HG02852 (cell line): ENCODE results near the gene HOOK2.
A peak's percentile ranks its signal among the peaks of the same experiment; 100 is the strongest.
"Not testable (repeated sequence)": the region's sequence is repeated elsewhere in the genome, so short reads cannot be mapped to it uniquely, and the experiment has no call there.

ENCODE experiments used
- ATAC-seq: cut with Tn5 transposase; IDR thresholded peaks from one replicate; pipeline ENCODE4 v1.9.1; 2021; ENCODE audit warnings: mild to moderate bottlenecking, moderate library complexity; ENCODE audit not compliant: unreplicated experiment

The HOOK2 gene, protein sequence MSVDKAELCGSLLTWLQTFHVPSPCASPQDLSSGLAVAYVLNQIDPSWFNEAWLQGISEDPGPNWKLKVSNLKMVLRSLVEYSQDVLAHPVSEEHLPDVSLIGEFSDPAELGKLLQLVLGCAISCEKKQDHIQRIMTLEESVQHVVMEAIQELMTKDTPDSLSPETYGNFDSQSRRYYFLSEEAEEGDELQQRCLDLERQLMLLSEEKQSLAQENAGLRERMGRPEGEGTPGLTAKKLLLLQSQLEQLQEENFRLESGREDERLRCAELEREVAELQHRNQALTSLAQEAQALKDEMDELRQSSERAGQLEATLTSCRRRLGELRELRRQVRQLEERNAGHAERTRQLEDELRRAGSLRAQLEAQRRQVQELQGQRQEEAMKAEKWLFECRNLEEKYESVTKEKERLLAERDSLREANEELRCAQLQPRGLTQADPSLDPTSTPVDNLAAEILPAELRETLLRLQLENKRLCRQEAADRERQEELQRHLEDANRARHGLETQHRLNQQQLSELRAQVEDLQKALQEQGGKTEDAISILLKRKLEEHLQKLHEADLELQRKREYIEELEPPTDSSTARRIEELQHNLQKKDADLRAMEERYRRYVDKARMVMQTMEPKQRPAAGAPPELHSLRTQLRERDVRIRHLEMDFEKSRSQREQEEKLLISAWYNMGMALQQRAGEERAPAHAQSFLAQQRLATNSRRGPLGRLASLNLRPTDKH

DNA sequence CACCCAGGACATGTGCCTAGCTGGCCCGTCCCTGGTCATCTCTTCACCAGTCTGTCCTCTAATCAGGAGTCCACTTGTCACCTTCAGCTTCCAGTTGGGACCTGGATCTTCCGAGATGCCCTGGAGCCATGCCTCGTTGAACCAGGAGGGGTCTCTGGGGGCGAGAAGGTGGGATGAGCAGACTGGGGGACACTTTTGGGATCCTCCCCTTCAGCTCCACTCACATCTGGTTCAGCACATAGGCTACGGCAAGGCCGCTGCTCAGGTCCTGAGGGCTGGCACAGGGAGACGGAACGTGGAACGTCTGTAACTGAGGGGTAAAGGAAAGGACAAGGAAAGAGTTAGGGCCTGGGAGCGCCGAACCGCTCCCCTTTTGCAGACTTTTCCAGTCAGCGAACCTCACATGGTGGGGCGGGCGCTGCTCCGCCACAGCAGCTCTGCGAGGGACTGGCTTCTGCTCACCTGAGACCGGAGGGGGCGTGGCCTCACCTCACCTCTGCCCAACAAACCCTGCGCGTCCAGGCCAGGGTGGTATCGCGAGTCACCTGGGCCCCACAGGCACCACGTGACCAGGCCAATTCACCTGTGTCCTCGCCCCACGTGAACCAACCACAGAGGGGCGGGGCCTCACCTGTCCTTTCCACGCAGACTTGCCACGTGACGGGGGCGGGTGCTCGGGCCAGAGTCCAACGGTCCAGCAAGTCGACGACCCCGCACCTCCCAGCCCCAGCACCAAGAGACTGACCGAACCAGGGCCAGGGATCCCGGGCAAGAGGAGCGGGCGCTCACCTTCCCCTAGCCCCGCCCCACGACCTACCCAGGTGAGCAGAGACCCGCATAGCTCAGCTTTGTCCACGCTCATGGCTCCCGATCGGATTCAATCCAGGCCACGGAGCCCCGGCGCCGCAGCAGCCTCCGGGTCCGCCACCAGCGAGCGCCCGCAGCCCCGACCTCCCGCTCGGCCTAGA, at the start of gene HOOK2:
Gene HOOK2 (minus strand): TSS at position 965 of the 968 bp plus-strand sequence. CDS start 103 bp downstream, at position 862.
- ATAC-seq, result peak; percentile 4

DNA sequence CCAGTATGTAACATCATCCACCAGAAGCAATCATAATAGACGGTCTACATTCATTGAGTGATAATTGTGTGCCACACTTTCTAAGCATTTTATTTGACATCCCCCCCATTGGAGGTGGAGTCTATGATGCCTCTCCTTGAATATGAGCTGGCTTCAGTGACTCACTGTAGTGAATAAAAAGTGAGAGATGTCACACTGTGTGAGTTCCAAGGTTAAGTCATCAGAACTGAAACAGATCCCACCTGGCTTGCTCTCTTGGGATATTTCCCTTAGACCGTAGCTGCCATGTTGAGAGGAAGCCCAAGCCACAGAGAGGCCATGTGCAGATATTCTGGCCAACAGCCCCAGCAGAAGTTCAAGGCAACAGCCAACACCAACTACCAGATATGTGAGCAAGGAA, 46.4 kb upstream of the HOOK2 start:
- no peak for ATAC-seq

DNA sequence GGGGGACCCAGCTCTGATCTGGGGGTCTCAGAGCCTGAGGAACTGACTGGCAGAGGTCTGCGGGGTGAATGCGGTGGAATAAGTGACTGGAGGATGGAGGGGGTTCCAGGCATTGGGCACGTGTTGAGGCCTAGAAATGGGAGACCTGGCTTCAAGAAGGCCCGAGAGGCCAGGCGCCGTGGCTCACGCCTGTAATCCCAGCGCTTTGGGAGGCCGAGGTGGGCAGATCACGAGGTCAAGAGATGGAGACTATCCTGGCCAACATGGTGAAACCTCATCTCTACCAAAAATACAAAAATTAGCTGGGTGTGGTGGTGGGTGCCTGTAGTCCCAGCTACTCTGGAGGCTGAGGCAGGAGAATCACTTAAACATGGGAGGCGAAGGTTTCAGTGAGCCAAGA, 42.5 kb upstream of the HOOK2 start:
- not testable (repeated sequence) for ATAC-seq

DNA sequence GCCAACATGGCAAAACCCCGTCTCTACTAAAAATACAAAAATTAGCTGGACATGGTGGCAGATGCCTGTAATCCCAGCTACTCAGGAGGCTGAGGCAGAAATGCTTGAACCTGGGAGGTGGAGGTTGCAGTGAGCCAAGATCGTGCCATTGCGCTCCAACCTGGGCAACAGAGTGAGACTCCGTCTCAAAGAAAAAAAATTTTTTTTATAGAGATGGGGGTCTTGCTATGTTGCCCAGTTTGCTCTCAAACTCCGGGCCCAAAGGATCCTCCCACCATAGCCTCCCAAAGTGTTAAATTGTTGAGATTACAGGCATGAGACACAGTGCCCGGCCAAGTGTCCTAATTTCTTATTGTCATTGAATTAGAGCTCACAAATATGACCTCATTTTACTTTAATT, 41.8 kb upstream of the HOOK2 start:
- not testable (repeated sequence) for ATAC-seq

DNA sequence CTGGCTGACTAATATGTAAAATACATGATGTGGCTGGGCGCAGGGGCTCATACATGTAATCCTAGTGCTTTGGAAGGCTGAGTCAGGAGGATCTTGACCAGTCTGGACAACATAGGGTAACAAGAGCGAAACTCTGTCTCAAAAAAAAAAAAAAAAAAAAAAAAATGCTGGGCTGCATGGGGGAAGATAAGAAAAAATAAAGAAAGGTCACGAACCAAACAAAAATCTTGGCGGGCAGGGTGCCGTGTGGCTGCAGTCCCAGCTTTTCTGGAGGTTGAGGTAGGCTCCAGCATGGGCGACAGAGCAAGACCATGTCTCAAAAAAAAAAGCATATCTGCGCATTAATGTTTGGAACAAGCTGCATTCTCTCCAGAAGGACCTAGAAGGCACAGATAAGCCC, 39.7 kb upstream of the HOOK2 start:
- ATAC-seq, result no peak

DNA sequence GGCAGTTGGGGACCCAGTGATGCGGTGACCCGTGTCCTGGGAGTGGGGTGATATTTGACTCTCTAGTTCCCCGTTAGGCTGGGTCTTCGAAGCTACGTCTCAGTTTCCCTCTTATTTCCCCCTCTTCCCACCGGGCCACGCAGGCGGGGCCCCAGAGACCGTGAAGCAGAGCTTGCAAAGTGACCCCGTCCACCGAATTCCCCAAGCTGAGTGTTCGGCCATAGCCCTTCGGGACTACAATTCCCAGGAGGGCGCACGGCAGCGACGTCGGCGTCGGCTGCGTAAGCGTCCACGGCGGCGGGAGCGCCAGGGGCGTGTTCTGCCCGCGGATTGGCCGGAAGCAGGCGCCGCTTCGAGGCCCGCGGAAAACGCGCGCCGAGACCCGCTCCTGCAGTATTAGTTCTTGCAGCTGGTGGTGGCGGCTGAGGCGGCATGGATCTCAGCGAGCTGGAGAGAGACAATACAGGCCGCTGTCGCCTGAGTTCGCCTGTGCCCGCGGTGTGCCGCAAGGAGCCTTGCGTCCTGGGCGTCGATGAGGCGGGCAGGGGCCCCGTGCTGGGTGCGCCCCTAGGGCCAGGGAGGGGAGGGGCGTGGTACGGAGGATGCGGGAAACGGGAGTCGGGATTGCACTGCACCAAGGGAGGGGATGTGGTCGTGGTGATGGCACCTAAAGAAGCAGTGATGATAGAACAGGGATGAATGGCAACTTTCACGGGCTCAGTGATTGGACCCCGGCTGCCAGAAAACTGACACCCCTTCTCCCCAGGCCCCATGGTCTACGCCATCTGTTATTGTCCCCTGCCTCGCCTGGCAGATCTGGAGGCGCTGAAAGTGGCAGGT, 31.1 kb upstream of the HOOK2 start, which contains the start of gene RNASEH2A:
Gene RNASEH2A (plus strand): TSS at position 343 of the 840 bp plus-strand sequence. CDS start 90 bp downstream, at position 433.
- peak; percentile 80 for ATAC-seq

DNA sequence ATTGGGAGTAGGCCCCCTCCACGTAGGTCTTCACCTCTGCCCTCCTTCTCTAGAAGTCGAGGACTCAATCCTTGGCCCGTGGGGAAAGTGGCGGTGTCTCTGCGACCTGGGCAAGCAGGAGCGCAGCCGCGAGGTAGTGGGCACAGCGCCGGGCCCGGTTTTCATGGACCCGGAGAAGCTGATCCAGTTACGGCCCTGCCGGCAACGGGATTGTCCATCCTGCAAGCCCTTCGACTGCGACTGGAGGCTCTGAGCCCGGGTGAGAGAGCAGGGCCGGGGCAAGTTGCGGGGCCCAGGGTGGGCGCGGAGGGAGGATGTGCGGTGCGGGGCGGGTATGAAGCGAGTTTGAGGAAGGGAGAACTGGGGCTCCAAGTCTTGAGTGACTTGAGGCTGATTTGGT, 28.7 kb upstream of the HOOK2 start:
- ATAC-seq, result no peak

DNA sequence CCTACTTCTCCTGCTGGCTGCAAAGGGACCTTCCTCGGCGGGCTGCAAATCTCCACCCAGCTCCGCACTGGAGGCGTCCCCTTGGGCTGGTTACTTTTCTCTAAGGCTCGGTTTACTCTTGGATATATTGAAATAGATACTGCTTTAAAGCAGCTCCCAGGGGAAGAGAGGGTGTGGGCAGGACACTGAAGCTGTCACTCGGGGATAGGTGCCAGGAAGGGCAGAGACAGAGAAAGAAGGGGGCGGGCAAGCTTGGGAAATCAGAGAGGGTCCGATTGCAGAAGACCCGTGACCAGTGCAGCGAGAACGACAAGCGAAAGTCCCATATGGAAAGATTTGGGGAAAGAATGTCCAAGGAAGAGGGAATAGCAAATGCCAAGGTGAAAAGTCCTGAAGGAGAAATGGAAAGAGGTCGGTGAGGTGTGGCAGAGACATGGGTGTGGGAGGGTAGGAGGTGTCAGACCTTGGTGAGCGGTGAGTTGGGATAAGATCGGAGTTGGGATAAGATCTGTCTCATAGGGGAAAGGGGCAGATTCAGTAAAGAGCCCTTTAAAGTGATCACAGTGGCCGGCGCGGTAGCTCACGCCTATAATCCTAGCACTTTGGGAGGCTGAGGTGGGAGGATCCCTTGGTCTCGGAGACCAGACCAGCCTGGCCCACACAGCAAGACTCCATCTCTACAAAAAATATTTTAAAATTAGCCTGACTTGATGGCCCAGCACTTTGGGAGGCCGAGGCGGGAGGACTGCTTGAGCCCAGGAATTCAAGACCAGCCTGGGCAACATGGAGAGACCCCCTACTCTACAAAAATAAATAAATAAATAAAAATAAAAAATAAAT, 27.1 kb upstream of the HOOK2 start:
- ATAC-seq, result no peak

DNA sequence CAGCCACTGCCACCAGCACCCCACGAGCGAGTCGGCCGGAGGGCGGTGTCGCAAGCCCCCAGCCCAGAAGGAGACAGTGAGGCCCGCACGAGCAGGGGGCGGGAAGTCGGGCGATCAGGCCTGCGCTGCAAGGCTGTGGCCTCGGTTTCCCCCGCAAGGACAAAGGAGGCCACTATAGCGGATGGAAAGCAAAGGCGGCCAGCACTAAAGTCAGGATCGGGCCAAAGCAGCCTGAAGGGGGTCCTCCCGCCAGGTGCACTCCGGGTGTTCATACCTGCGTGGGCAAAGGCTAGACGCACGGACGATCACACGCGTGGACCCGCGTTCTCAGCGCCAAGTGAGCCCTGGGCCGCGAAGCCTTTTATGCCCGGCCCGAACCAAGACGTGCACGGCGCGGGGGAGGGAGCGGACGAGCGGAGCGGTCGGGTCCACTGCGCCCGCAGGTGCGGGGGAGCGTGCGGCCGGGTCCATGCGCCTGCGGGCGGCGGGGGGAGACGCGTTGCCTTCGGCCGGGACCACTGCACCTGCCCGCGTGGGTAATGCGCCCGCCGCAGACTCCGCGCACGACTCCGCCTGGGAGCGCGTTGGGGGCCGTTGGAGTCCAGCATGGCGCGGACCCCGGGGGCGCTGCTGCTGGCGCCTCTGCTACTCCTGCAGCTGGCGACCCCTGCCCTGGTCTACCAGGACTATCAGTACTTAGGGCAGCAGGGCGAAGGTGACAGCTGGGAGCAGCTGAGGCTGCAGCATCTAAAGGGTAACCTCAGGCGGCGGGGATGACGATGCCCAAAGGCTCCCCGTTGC, 26.3 kb upstream of the HOOK2 start, which contains the start of the genes PRDX2 and THSD8:
Gene PRDX2 (minus strand): TSS at position 335 of the 801 bp plus-strand sequence. CDS start 539 bp downstream, outside the sequence.
Gene THSD8 (plus strand): TSS at position 604 of the 801 bp plus-strand sequence. CDS start 3 bp downstream, at position 607.
- no peak for ATAC-seq

DNA sequence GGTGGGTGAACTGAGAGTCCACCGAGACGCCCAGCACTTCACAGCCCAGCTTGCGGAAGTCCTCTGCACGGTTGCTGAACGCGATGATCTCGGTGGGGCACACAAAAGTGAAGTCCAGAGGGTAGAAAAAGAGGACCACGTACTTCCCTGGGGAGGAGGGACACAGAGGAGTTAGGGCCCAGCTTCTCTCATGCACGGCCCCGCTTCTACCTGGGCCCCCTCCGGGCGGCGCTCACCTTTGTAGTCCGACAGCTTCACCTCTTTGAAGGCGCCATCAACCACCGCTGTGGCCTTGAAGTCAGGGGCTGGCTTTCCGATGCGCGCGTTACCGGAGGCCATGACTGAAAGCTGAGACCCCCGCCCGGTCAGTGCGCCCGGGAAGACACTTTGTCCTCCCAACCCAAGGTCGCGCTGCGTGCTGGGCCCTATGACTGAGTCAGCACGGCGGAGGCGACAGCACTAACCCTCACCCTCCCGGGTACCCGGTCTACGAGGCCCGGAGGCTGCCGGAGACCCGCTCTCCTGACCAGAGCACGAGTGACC, 25.6 kb upstream of the HOOK2 start:
- no peak for ATAC-seq

DNA sequence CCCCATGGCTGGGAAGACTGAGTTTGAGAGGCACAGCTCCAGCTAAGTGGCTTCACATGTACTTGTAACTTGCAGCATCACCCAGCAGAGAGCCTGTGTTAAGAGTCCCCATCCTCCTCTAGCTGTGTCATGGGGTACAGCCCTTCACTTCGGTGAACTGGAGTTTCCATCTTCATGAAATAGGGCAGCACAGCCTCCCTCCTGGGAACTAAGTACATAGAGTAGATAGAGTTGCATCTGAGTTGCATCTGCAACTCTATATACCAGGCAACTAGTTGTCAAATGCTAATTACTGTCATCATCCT, 25.1 kb upstream of the HOOK2 start:
- no peak for ATAC-seq

DNA sequence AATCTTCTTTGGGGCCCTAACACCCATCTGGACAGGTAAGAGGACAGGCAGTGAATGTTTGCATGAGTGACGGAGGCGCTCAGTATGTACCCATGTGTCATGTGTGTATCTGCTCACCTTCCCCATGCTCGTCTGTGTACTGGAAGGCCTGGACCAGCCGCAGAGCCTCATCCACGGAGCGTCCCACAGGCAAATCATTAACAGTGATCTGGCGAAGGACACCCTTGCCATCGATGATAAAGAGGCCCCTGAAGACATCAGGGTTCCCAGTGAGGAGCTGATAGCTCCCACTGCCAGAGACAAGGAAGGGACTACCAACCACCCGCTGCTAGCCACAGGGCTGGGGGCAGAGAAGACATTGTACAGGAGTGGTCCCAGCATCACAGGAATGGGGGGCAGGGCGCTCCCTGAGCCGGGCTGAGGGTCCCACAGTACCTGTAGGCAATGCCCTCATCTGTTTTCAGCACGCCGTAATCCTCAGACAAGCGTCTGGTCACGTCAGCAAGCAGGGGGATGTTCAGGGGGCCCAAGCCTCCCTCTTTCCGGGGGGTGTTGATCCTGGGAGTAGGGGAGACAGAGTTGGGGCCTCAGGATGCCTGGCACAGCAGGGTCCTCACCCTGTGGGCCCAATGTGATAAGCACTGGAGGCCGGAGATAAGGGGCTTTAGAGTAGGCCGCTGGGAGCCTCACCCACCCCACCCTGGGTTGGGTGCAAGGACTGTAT, 24.6 kb upstream of the HOOK2 start:
- ATAC-seq, result no peak

DNA sequence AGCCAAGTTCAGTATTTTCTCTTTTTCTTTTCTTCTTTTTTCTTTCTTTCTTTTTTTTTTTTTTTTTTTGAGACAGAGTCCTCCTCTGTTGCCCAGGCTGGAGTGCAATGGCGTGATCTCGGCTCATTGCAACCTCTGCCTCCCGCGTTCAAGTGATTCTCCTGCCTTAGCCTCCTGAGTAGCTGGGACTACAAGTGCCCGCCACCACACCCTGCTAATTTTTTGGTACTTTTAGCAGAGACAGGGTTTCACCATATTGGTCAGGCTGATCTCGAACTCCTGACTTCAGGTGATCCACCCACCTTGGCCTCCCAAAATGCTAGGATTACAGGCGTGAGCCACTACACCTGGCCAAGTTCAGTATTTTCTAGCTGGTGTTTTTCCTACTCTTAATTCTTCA, 22.3 kb upstream of the HOOK2 start:
- ATAC-seq, result not testable (repeated sequence)

DNA sequence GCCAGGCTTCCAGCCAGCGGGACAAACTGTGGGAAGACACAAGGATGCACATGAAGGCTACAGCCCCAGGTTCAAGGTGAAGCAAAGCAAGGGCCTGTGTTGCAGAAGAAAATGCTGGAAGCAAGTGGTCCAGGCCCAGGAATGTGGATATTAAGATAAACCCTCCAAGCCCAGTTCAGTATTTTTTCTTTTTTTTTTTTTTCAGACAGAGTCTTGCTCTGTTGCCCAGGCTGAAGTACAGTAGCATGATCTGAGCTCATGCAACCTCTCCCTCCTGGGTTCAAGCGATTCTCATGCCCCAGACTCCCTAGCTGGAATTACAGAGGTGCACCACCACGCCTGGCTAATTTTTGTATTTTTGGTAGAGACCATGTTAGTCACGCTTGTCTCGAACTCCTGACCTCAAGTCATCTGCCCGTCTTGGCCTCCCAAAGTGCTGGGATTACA, 21.8 kb upstream of the HOOK2 start:
- ATAC-seq, result no peak

DNA sequence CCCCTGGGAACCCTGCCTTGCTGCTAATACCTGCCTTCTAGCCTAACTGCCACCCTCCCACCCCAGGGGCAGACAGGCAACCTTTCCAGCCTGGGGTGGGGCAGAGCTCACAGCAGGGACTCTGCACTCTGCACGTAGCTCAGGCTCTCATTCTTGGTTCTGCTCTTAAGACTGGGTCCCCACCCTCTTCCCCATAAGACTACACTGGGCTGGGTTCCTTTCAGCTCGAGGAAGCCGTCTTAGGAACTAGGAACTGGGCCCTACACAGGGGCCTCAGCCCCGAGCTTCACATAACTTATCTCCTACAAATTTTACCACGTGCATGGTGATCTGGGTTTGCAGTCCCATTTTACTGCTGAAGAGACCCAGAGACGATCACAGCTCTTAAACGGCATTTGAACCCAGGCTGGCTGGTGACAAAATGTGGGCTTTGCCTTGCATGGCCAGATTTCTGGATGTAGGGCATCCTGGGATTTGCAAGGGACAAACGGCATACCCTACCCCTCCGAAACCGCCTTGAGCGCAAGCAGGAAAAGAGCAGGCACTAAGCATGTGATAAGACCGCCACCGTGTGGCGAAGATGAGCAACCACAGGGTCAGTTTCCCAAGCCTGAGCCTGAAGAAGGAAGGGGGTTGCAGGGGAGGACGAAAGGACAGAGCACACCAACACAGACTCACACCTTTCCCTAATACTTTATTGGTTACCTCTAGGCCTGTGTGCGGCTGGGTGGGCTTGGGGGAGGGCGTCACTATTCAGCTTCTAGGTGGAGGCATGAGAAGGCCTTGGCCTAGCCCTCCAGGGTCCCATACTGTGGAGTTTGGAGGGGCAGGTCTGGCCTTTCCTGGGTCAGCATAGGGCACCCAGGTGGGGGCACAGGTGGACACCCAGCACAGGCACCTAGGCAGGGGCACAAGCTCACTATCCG, 21.1 kb upstream of the HOOK2 start:
- ATAC-seq, result no peak

DNA sequence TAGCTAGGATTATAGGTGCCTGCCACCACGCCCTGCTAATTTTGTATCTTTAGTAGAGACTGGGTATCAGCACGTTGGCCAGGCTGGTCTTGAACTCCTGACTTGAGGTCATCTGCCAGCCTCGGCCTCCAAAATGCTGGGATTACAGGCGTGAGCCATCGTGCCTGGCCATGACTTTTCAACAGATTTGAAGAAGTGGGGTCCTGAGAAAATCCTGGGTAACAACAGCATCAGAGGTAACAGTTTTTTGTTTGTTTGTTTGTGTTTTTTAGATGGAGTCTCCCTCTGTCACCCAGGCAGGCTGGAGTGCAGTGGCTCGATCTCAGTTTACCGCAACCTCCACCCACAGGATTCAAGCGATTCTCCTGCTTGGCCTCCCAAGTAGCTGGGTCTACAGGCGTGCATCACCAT, 19.6 kb upstream of the HOOK2 start:
- no peak for ATAC-seq
